Caki2 (cell line): ENCODE results near the gene ROGDI. TPM values are rescaled to one million over a fixed set of nuclear protein-coding genes. Genes with fewer than 3 reads are reported as not detected.
A peak's percentile ranks its signal among the peaks of the same experiment; 100 is the strongest.

Experiments
- DNase-seq: peaks from one replicate; pipeline ENCODE4 v3.0.0-alpha.2; 2015; ENCODE audit warnings: low read depth
- in situ Hi-C: cut with HindIII; loops from 2 replicates; pipeline ENCODE4 v1.10.0; 2016; ENCODE audit warnings: low sequenced_read_pairs, low pct_unique_long_range_greater_than_20kb, mixed read lengths
- total RNA-seq: library from RNA; depleted of rRNA; stranded (reverse); fragments of >200 nt; shearing (Covaris generic); gene quantifications from 2 replicates; pipeline ENCODE4 v1.2.3, GENCODE V29; 2014; ENCODE audit warnings: low replicate concordance; rRNA removed

The ROGDI gene
- total RNA-seq = 20.4 and 24.8 TPM in 2 replicates

- in situ Hi-C loops = no loop called here
- DNase-seq = peak; percentile 98
Measured at GRCh38 chr16:4801962-4802658, at the start of gene ROGDI. TSS of gene ROGDI (minus strand) at chr16:4802633. CDS start at chr16:4802571, 62 bp downstream.

GRCh38 chr16:4850211-4850610 is 47.8 kb upstream of the ROGDI start:
- no peak for DNase-seq
- in situ Hi-C loops = no loop called here

- peak; percentile 56 for DNase-seq
- in situ Hi-C loops = no loop called here
Measured at GRCh38 chr16:4847774-4848587, 45.5 kb upstream of the ROGDI start.

GRCh38 chr16:4846901-4847773 is 44.7 kb upstream of the ROGDI start, which contains the start of the genes GLYR1 and UBN1:
TSS of gene GLYR1 (minus strand) at chr16:4847288. CDS start at chr16:4847265, 23 bp downstream.
TSS of gene UBN1 (plus strand) at chr16:4847481. CDS start at chr16:4852918, 5,437 bp downstream.
- in situ Hi-C loops = no loop called here
- peak; percentile 99 for DNase-seq

GRCh38 chr16:4846503-4846900 is 44.1 kb upstream of the ROGDI start:
- DNase-seq = peak; percentile 79
- in situ Hi-C loops = no loop called here

GRCh38 chr16:4840984-4841383 is 38.6 kb upstream of the ROGDI start:
- no peak for DNase-seq
- in situ Hi-C loops = no loop called here

- DNase-seq = no peak
- in situ Hi-C loops = no loop called here
Measured at GRCh38 chr16:4839942-4840341, 37.5 kb upstream of the ROGDI start.

- in situ Hi-C loops = no loop called here
- DNase-seq = no peak
Measured at GRCh38 chr16:4837733-4838501, 35.5 kb upstream of the ROGDI start.

GRCh38 chr16:4836727-4837126 is 34.3 kb upstream of the ROGDI start:
- DNase-seq = no peak
- in situ Hi-C loops = no loop called here

- no peak for DNase-seq
- in situ Hi-C loops = no loop called here
Measured at GRCh38 chr16:4833584-4833983, 31.2 kb upstream of the ROGDI start.

- in situ Hi-C loops = no loop called here
- no peak for DNase-seq
Measured at GRCh38 chr16:4832698-4833343, 30.4 kb upstream of the ROGDI start.

GRCh38 chr16:4831616-4832015 is 29.2 kb upstream of the ROGDI start:
- in situ Hi-C loops = no loop called here
- DNase-seq = no peak

- in situ Hi-C loops = no loop called here
- no peak for DNase-seq
Measured at GRCh38 chr16:4830408-4830807, 28.0 kb upstream of the ROGDI start.

- in situ Hi-C loops = no loop called here
- DNase-seq = no peak
Measured at GRCh38 chr16:4828567-4829321, 26.3 kb upstream of the ROGDI start.

- in situ Hi-C loops = no loop called here
- no peak for DNase-seq
Measured at GRCh38 chr16:4826980-4827379, 24.5 kb upstream of the ROGDI start.

- in situ Hi-C loops = no loop called here
- DNase-seq = no peak
Measured at GRCh38 chr16:4826526-4826925, 24.1 kb upstream of the ROGDI start.

GRCh38 chr16:4825196-4825595 is 22.8 kb upstream of the ROGDI start:
- in situ Hi-C loops = no loop called here
- no peak for DNase-seq
